SK-N-SH treated with all-trans-retinoic acid at 6 μM for 48 hours (cell line): ENCODE results near the gene TRIM71.
"Not testable (repeated sequence)": the region's sequence is repeated elsewhere in the genome, so short reads cannot be mapped to it uniquely, and the experiment has no call there.

Experiments used
- ARNTL ChIP-seq: fragments of 450-650 bp; formaldehyde crosslinking; IDR thresholded peaks from 2 replicates; pipeline ENCODE4 v1.5.0; 2020; ENCODE audit warnings: low read depth, mild to moderate bottlenecking, moderate library complexity, borderline replicate concordance
- ESRRG ChIP-seq: fragments of 250-450 bp; sonication (Bioruptor Pico); IDR thresholded peaks from 2 replicates; pipeline ENCODE4 v1.6.1; 2021; ENCODE audit warnings: mild to moderate bottlenecking
- GLIS3 ChIP-seq: fragments of 250-450 bp; sonication (Bioruptor Pico); IDR thresholded peaks from 2 replicates; pipeline ENCODE4 v1.5.0; 2020; ENCODE audit warnings: mild to moderate bottlenecking, moderate library complexity
- ISL1 ChIP-seq: fragments of 250-450 bp; sonication (Bioruptor Pico); IDR thresholded peaks from 2 replicates; pipeline ENCODE4 v2.1.2; 2022; ENCODE audit warnings: mild to moderate bottlenecking, moderate library complexity
- RARB ChIP-seq: fragments of 250-450 bp; sonication (Bioruptor Pico); IDR thresholded peaks from 2 replicates; pipeline ENCODE4 v1.8.0; 2021; ENCODE audit warnings: mild to moderate bottlenecking, moderate library complexity
- ZC3H10 ChIP-seq: fragments of 250-450 bp; sonication (Bioruptor Pico); IDR thresholded peaks from 2 replicates; pipeline ENCODE4 v1.5.1; 2021; ENCODE audit warnings: mild to moderate bottlenecking, moderate library complexity
- ZFP3 ChIP-seq: fragments of 250-450 bp; sonication (Bioruptor Pico); IDR thresholded peaks from 2 replicates; pipeline ENCODE4 v1.5.0; 2020; ENCODE audit warnings: mild to moderate bottlenecking, moderate library complexity
- ZFP30 ChIP-seq: fragments of 450-650 bp; formaldehyde crosslinking; IDR thresholded peaks from 2 replicates; pipeline ENCODE4 v1.5.0; 2022; ENCODE audit warnings: mild to moderate bottlenecking, moderate library complexity
- TF ChIP-seq, protein P1 (sequence below): fragments of 250-450 bp; sonication (Bioruptor Pico); IDR thresholded peaks from 2 replicates; pipeline ENCODE4 v1.8.0; 2020; ENCODE audit warnings: mild to moderate bottlenecking, moderate library complexity, borderline replicate concordance
- TF ChIP-seq, protein P2 (sequence below): fragments of 250-450 bp; sonication (Bioruptor Pico); IDR thresholded peaks from 2 replicates; pipeline ENCODE4 v1.5.1; 2020; ENCODE audit warnings: low read depth, mild to moderate bottlenecking, moderate library complexity
- TF ChIP-seq, protein P3 (sequence below): fragments of 250-450 bp; sonication (Bioruptor Pico); IDR thresholded peaks from 2 replicates; pipeline ENCODE4 v1.8.0; 2021; ENCODE audit warnings: low read depth, mild to moderate bottlenecking, moderate library complexity, borderline replicate concordance

DNA sequence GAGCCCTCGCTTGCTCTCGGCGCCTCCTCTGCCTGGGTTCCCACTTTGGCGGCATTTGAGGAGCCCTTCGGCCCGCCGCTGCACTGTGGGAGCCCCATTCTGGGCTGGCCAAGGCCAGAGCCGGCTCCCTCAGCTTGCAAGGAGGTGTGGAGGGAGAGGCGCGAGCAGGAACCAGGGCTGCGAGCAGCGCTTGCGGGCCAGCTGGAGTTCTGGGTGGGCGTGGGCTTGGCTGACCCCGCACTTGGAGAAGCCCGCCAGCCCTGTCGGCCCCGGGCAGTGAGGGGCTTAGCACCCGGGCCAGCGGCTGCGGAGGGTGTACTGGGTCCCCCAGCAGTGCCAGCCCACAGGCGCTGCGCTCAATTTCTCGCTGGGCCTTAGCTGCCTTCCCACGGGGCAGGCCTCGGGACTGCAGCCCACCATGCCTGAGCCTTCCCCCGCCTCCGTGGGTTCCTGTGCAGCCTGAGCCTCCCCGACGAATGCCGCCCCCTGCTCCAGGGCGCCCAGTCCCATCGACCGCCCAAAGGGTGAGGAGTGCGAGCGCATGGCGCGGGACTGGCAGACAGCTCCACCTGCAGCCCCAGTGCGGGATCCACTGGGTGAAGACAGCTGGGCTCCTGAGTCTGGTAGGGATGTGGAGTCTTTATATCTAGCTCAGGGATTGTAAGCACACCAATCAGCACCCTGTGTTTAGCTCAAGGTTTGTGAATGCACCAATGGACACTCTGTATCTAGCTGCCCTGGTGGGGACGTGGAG lies 121.9 kb downstream of the TRIM71 start:
- not testable (repeated sequence) for TF ChIP-seq ZFP30; ZFP3; ZC3H10; GLIS3 (CRISPR knock-in tag); ESRRG (CRISPR knock-in tag); ISL1 (CRISPR knock-in tag); RARB (CRISPR knock-in tag); ARNTL (CRISPR knock-in tag)
- TF ChIP-seq, protein P1, sequence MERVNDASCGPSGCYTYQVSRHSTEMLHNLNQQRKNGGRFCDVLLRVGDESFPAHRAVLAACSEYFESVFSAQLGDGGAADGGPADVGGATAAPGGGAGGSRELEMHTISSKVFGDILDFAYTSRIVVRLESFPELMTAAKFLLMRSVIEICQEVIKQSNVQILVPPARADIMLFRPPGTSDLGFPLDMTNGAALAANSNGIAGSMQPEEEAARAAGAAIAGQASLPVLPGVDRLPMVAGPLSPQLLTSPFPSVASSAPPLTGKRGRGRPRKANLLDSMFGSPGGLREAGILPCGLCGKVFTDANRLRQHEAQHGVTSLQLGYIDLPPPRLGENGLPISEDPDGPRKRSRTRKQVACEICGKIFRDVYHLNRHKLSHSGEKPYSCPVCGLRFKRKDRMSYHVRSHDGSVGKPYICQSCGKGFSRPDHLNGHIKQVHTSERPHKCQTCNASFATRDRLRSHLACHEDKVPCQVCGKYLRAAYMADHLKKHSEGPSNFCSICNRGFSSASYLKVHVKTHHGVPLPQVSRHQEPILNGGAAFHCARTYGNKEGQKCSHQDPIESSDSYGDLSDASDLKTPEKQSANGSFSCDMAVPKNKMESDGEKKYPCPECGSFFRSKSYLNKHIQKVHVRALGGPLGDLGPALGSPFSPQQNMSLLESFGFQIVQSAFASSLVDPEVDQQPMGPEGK (CRISPR knock-in tag), result not testable (repeated sequence)
- TF ChIP-seq, protein P2, sequence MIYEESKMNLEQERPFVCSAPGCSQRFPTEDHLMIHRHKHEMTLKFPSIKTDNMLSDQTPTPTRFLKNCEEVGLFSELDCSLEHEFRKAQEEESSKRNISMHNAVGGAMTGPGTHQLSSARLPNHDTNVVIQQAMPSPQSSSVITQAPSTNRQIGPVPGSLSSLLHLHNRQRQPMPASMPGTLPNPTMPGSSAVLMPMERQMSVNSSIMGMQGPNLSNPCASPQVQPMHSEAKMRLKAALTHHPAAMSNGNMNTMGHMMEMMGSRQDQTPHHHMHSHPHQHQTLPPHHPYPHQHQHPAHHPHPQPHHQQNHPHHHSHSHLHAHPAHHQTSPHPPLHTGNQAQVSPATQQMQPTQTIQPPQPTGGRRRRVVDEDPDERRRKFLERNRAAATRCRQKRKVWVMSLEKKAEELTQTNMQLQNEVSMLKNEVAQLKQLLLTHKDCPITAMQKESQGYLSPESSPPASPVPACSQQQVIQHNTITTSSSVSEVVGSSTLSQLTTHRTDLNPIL (CRISPR knock-in tag), result not testable (repeated sequence)
- TF ChIP-seq, protein P3, sequence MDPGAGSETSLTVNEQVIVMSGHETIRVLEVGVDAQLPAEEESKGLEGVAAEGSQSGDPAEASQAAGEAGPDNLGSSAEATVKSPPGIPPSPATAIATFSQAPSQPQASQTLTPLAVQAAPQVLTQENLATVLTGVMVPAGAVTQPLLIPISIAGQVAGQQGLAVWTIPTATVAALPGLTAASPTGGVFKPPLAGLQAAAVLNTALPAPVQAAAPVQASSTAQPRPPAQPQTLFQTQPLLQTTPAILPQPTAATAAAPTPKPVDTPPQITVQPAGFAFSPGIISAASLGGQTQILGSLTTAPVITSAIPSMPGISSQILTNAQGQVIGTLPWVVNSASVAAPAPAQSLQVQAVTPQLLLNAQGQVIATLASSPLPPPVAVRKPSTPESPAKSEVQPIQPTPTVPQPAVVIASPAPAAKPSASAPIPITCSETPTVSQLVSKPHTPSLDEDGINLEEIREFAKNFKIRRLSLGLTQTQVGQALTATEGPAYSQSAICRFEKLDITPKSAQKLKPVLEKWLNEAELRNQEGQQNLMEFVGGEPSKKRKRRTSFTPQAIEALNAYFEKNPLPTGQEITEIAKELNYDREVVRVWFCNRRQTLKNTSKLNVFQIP (CRISPR knock-in tag), result not testable (repeated sequence)
